A549 (cell line): Measurements from ENCODE around the gene FOXRED2. TPM values are rescaled to one million over a fixed set of nuclear protein-coding genes. Genes with fewer than 3 reads are reported as not detected.

Source experiments
- ATAC-seq, 2 experiments: fragments of 200-7000 bp in 1 of 2; fragments of >200 bp in 1 of 2; cut with Nextera tagmentation in 1 of 2; cut with Tn5 transposase in 1 of 2; 3 replicates each; pipeline versions ENCODE4 v1.8.0 to v1.9.1; 2018 to 2020; ENCODE audit warnings: mild to moderate bottlenecking in 1 of 2, moderate library complexity in 1 of 2
- CTCF ChIA-PET: fragments of 300-600 bp; sonication (Branson Sonifier 250); formaldehyde crosslinking; extraction: SDS; loops from one replicate; lab custom pipeline; 2021; ENCODE audit warnings: antibody characterized with exemption, inconsistent platforms; lab: Yijun Ruan, JAX
- POLR2A ChIA-PET: fragments of 350-600 bp; formaldehyde crosslinking; extraction: SDS; loops from one replicate; lab custom pipeline; 2021; ENCODE audit warnings: antibody characterized with exemption, inconsistent platforms; lab: Yijun Ruan, JAX
- DNase-seq, 2 experiments: peaks; one replicate each; pipeline versions ENCODE4 v3.0.0 to v3.0.0-alpha.2; 2011 to 2016; ENCODE audit warnings: low read depth in 1 of 2, low spot score in 1 of 2
- FAIRE-seq: peaks from 2 replicates; lab custom pipeline; 2011; peaks lifted over from hg19 to GRCh38; lab: Jason Lieb, UNC
- H3K27ac ChIP-seq, 2 experiments: fragments of >200 bp; sonication (Bioruptor Twin); formaldehyde crosslinking; 3 replicates each; pipeline ENCODE4 v1.5.1; 2016 to 2017
- H3K4me1 ChIP-seq: fragments of >200 bp; sonication (Bioruptor Twin); formaldehyde crosslinking; 3 replicates; pipeline ENCODE4 v1.6.1; 2016
- H3K4me2 ChIP-seq: fragments of >200 bp; sonication (Bioruptor Twin); formaldehyde crosslinking; 3 replicates; pipeline ENCODE4 v1.6.1; 2016
- H3K4me3 ChIP-seq: fragments of >200 bp; sonication (Bioruptor Twin); formaldehyde crosslinking; 3 replicates; pipeline ENCODE4 v1.5.1; 2016
- H3K9me3 ChIP-seq: fragments of >200 bp; sonication (Bioruptor Twin); formaldehyde crosslinking; 3 replicates; pipeline ENCODE4 v1.6.1; 2016
- BCL3 ChIP-seq: fragments of >200 bp; sonication (Bioruptor Twin); formaldehyde crosslinking; IDR thresholded peaks from 3 replicates; pipeline ENCODE4 v1.6.1; 2016
- ELK1 ChIP-seq: fragments of 150-350 bp; IDR thresholded peaks from 2 replicates; pipeline ENCODE4 v1.6.1; 2014; ENCODE audit warnings: low read depth, mild to moderate bottlenecking, low read length
- EP300 ChIP-seq, 2 experiments: fragments of >200 bp; sonication (Bioruptor Twin); formaldehyde crosslinking; IDR thresholded peaks; 2 replicates in 1 of 2; 3 replicates in 1 of 2; pipeline ENCODE4 v1.6.1; 2016 to 2017
- FOSL2 ChIP-seq, 2 experiments: fragments of 450-650 bp in 1 of 2; fragments of >200 bp in 1 of 2; sonication (Bioruptor Twin) in 1 of 2; formaldehyde crosslinking; IDR thresholded peaks; 2 replicates each; pipeline versions ENCODE4 v1.5.0 to v1.6.1; 2016 to 2020; ENCODE audit warnings: mild to moderate bottlenecking in 1 of 2, moderate library complexity in 1 of 2
- GATA3 ChIP-seq: IDR thresholded peaks from 2 replicates; pipeline ENCODE4 v1.6.1; 2012; ENCODE audit warnings: borderline replicate concordance
- HDAC2 ChIP-seq: fragments of 200-600 bp; sonication (generic); IDR thresholded peaks from 2 replicates; pipeline ENCODE4 v1.6.1; 2016
- HMGXB4 ChIP-seq: fragments of 250-450 bp; sonication (Bioruptor Pico); IDR thresholded peaks from 2 replicates; pipeline ENCODE4 v1.5.0; 2021; ENCODE audit warnings: mild to moderate bottlenecking, moderate library complexity, borderline replicate concordance
- HOXB13 ChIP-seq: fragments of 250-450 bp; sonication (Bioruptor Pico); IDR thresholded peaks from 2 replicates; pipeline ENCODE4 v1.5.0; 2020; ENCODE audit warnings: low read depth, mild to moderate bottlenecking, moderate library complexity
- JUN ChIP-seq, 2 experiments: fragments of >200 bp; sonication (Bioruptor Twin); formaldehyde crosslinking; IDR thresholded peaks; 2 replicates in 1 of 2; 3 replicates in 1 of 2; pipeline ENCODE4 v1.6.1; 2016 to 2017
- REST ChIP-seq: fragments of 200-600 bp; sonication (generic); IDR thresholded peaks from 2 replicates; pipeline ENCODE4 v1.6.1; 2016; ENCODE audit warnings: antibody characterized with exemption, mild to moderate bottlenecking, moderate library complexity
- WGBS: methylation state at CpG from one replicate; pipeline ENCODE4 v1.1.6; 2017; ENCODE audit errors: missing lambda C conversion rate; 5-methylcytosine and 5-hydroxymethylcytosine counted together
- polyA plus RNA-seq, 4 experiments: library from polyadenylated mRNA; depleted of rRNA in 3 of 4; stranded (reverse); fragments of >200 nt; fragmentation: RNase III in 1 of 4; extraction: RNeasy Plus Mini Kit Qiagen cat#74134 plus additional on column Dnase treatment in 1 of 4; gene quantifications; 2 replicates in 3 of 4; 3 replicates in 1 of 4; pipeline ENCODE4 v1.2.3, GENCODE V29; 2011 to 2017

Gene FOXRED2
- polyA plus RNA-seq, 2 of the 4 experiments (the other 2 are of a cell fraction), result 5.7 to 12.3 TPM

GRCh38 chr22:36467946-36468345 lies 38.9 kb downstream of the FOXRED2 start:
- H3K4me2 ChIP-seq, result peak overlapping the region; percentile 58
- peak; percentile 33 to 48 for DNase-seq
- ChIA-PET POLR2A (interaction anchor here (1.0 kb wide), 1 partner anchor 80 kb away, joined by 5 read pairs; the partner anchor contains the start of gene MYH9), CTCF (interaction anchor here (0.9 to 11.3 kb wide), 7 partner anchors 8 to 167 kb away, joined by 3 to 113 read pairs (median 5); no protein-coding TSS in a partner anchor)
- no peaks in the 10 kb centered on the region for H3K9me3 ChIP-seq
- H3K27ac ChIP-seq, result peak overlapping the region; percentile 77 to 98
- peaks cover 73% of the 10 kb centered on the region for H3K4me1 ChIP-seq
- no peak overlapping the region for H3K4me3 ChIP-seq
- 28% methylated on average over 5 of the region's 7 CpGs for WGBS
- peak in 1 of 2 experiments; percentile 26; a peak in 2 of 6 replicates for ATAC-seq
- no peak for TF ChIP-seq FOSL2 (IDR thresholded peaks at IDR 0.05)
- TF ChIP-seq FOSL2 (CRISPR knock-in tag; IDR thresholded peaks at IDR 0.05), result peak; percentile 37; the same call in 1 of the 2 replicates
- peak; percentile 28; the same call in 1 of the 2 replicates for TF ChIP-seq GATA3
- no peak for TF ChIP-seq ELK1
- FAIRE-seq, result no peak

GRCh38 chr22:36467042-36467810 lies 39.6 kb downstream of the FOXRED2 start:
- TF ChIP-seq EP300 (IDR thresholded peaks at IDR 0.05), result 0 out of 5 replicates have a peak, but pooled peaks of 1 of the 2 experiments have one; percentile 17
- peak in 1 of 2 experiments; percentile 25; a peak in 1 of 5 replicates for TF ChIP-seq JUN (IDR thresholded peaks at IDR 0.05)
- TF ChIP-seq REST, result no peak
- TF ChIP-seq HDAC2, result no peak
- Histone ChIP-seq H3K4me3 (no peak overlapping the region), H3K27ac (peak overlapping the region; percentile 77 to 98), H3K4me2 (peak overlapping the region; percentile 58), H3K4me1 (peaks cover 80% of the 10 kb centered on the region), H3K9me3 (no peaks in the 10 kb centered on the region)
- no peak for FAIRE-seq
- no peak for DNase-seq
- 0 out of 6 replicates have a peak, but pooled peaks have one; percentile 4 to 7 for ATAC-seq
- CTCF ChIA-PET, result interaction anchor here (1.4 to 11.3 kb wide), 6 partner anchors 9 to 166 kb away, joined by 3 to 113 read pairs (median 5); no protein-coding TSS in a partner anchor
- 62% methylated on average over 12 of the region's 14 CpGs for WGBS
- POLR2A ChIA-PET, result interaction anchor here (1.0 to 1.2 kb wide), 2 partner anchors 79 to 81 kb away, joined by 4 to 5 read pairs; partner anchors contain the start of gene MYH9

GRCh38 chr22:36466258-36466657 lies 40.6 kb downstream of the FOXRED2 start:
- DNase-seq, result no peak
- WGBS, result 95% methylated on average over 4 of the region's 7 CpGs
- POLR2A ChIA-PET, result interaction anchor here (0.9 to 1.2 kb wide), 3 partner anchors 11 to 80 kb away, joined by 3 to 5 read pairs (median 4); partner anchors contain the start of gene MYH9
- Histone ChIP-seq H3K4me1 (peaks cover 86% of the 10 kb centered on the region), H3K9me3 (no peaks in the 10 kb centered on the region), H3K4me2 (peak overlapping the region; percentile 66), H3K27ac (peak overlapping the region; percentile 77 to 98)
- TF ChIP-seq BCL3 (no peak), HMGXB4 (no peak), HOXB13 (CRISPR knock-in tag) (peak; percentile 52; the same call in 1 of the 2 replicates)
- TF ChIP-seq, all 56 proteins: peak for 1
- no peak overlapping the region for H3K4me3 ChIP-seq
- ATAC-seq, result no peak
- CTCF ChIA-PET, result interaction anchor here (1.4 to 11.3 kb wide), 3 partner anchors 12 to 165 kb away, joined by 3 to 113 read pairs (median 5); no protein-coding TSS in a partner anchor
- no peak for FAIRE-seq
